ENCODE results near the gene SH3BP5L. TPM values are rescaled to one million over a fixed set of nuclear protein-coding genes. Genes with fewer than 3 reads are reported as not detected.

SH3BP5L gene
- total RNA-seq, 1 donor from 2014 or later = 33.7 TPM

GRCh38 chr1:248775441-248775840 lies 50.3 kb downstream of the SH3BP5L start:
- no peak for TF ChIP-seq CTCF (conservative IDR thresholded peaks at IDR 0.05)
- Mint-ChIP-seq H3K36me3 (no peaks in the 10 kb centered on the region), H3K27me3 (no peaks in the 10 kb centered on the region), H3K4me1 (ENCODE audit: unreplicated experiment) (no peaks in the 10 kb centered on the region), H3K9me3 (peaks cover 9% of the 10 kb centered on the region), H3K27ac (no peak overlapping the region), H3K4me3 (no peak overlapping the region)
- DNase-seq (ENCODE audit: extremely low spot score, unreplicated experiment) = no peak

Small RNA genes within 50 kb of the gene (microRNA-seq; reads per million reads assigned to microRNA genes)
- 1.7 reads per million for gene MIR3124

Other genes starting within 250 kb of the SH3BP5L start
- gene OR2T10, start 228.2 kb downstream of the SH3BP5L start, total RNA-seq (ENCODE audit: low replicate concordance) = not detected in 2 replicates
- not detected in 2 replicates for gene OR2T11, start 190.8 kb downstream of the SH3BP5L start, total RNA-seq (ENCODE audit: low replicate concordance)
- gene OR2T35, start 180.6 kb downstream of the SH3BP5L start, total RNA-seq (ENCODE audit: low replicate concordance) = not detected in 2 replicates
- not detected in 2 replicates for gene OR2T27, start 170.4 kb downstream of the SH3BP5L start, total RNA-seq (ENCODE audit: low replicate concordance)
- gene OR14I1, start 123.1 kb downstream of the SH3BP5L start, total RNA-seq (ENCODE audit: low replicate concordance) = not detected in 2 replicates
- not detected in 2 replicates for gene LYPD8, start 70.2 kb downstream of the SH3BP5L start, total RNA-seq (ENCODE audit: low replicate concordance)
- gene ZNF672, start 12.3 kb upstream of the SH3BP5L start, total RNA-seq (ENCODE audit: low replicate concordance) = 33.0 and 35.0 TPM in 2 replicates
- gene ZNF692, start 33.2 kb upstream of the SH3BP5L start, total RNA-seq (ENCODE audit: low replicate concordance) = 55.0 and 73.0 TPM in 2 replicates
- gene PGBD2, start 80.3 kb upstream of the SH3BP5L start, total RNA-seq (ENCODE audit: low replicate concordance) = 10.1 and 14.8 TPM in 2 replicates